RPMI7951 (cell line): Measurements from ENCODE around the gene ANK2. TPM values are rescaled to one million over a fixed set of nuclear protein-coding genes. Genes with fewer than 3 reads are reported as not detected.
A peak's percentile ranks its signal among the peaks of the same experiment; 100 is the strongest.
"Not testable (repeated sequence)": the region's sequence is repeated elsewhere in the genome, so short reads cannot be mapped to it uniquely, and the experiment has no call there.

Experiments used
- DNase-seq: peaks from one replicate; pipeline ENCODE4 v3.0.0-alpha.2; 2012; ENCODE audit warnings: low read depth
- total RNA-seq: library from RNA; depleted of rRNA; stranded (reverse); fragments of >200 nt; shearing (Covaris generic); gene quantifications from 2 replicates; pipeline ENCODE4 v1.2.3, GENCODE V29; 2014

Gene ANK2
- total RNA-seq, 1 experiment from 2014 or later, result 10.5 TPM

GRCh38 chr4:113147498-113148111 is 98.2 kb downstream of the ANK2 start:
- no peak for DNase-seq

GRCh38 chr4:113148925-113149324 is 99.5 kb downstream of the ANK2 start:
- DNase-seq, result no peak

- no peak for DNase-seq
Observed at GRCh38 chr4:113153529-113154101, 104.2 kb downstream of the ANK2 start.

DNA sequence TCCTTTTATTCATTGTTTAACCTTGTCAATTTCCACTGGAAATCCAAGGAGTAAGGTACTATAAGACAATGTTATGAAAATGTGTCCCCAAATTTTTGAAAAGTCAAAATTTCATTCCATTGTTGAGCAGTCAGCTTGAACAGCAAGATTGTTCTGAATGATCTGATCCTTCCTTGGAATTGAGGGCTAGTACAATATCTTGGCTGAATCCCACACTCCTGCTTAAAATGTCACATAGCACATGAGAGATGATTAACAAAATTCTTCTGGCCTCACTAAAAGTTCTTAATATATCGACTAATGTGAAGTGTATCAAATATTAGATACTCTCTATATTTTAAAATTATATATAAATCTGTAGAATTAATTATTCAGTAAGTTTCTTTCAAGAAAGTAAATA is 104.8 kb downstream of the ANK2 start:
- DNase-seq, result no peak

DNA sequence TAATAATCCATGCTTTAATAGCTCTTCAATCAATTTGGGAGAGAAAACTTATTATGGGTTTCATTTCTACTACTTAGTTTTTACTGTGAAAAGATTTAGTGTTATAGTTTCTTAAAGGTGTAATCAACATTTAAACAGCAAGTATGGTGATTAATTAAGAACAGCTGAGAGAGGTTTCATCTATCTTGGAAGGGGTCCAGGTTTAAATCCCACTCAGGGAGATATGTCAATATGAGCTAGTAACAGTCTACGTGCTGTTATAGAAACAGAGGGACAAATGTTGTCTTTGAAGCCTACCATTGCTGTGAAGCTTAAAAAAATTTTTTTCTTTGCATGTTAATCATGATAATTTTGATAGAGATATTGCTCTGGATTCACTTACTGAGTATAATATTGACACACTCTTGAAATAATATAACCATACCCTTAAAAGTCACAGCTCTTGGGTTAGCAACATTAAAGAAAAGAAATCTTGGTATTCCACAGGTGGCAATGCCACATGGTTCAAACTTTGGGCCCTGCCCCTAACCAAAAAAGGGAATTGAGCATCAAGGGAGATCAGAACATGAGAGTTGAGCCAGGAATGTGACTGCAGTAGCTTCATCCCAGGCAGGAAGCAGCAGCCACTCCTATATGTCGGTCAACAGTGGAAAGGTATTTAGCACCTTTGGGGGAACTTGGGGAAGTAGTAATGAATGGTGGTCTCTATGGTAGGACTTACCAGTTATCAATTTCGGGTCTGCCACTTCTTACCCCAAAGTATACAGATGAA is 107.8 kb downstream of the ANK2 start:
- DNase-seq, result no peak

DNA sequence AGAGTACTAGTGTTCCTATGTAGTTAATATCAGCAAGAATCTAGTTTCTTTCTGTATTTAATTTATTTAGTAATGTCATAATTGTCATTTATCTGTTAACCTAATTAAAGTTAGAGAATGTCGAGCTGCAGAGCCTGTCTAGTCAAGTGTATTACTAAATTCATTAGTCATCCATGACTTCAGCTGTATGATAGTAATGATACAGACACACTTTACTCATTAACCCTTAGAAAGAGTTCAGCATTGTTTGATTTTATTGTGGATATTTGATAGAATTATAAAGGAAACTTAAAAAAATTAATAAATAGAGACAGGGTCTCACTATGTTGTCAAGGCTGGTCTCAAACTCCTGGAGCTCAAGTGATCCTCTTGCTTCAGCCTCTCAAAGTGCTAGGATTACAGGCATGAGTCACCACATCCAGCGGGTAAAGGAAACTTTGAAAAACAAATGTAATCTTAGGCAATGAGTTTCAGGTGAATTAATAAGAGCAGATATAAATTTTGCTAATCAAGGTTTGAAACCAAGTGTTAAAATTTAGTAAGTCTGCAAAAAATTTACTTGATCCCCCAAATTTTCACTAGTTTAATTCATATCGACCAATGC is 110.6 kb downstream of the ANK2 start:
- DNase-seq, result no peak

GRCh38 chr4:113160548-113160947 is 111.1 kb downstream of the ANK2 start:
- no peak for DNase-seq

- DNase-seq, result no peak
Observed at GRCh38 chr4:113162089-113162488, 112.6 kb downstream of the ANK2 start.

- no peak for DNase-seq
Observed at GRCh38 chr4:113169368-113169767, 119.9 kb downstream of the ANK2 start.

DNA sequence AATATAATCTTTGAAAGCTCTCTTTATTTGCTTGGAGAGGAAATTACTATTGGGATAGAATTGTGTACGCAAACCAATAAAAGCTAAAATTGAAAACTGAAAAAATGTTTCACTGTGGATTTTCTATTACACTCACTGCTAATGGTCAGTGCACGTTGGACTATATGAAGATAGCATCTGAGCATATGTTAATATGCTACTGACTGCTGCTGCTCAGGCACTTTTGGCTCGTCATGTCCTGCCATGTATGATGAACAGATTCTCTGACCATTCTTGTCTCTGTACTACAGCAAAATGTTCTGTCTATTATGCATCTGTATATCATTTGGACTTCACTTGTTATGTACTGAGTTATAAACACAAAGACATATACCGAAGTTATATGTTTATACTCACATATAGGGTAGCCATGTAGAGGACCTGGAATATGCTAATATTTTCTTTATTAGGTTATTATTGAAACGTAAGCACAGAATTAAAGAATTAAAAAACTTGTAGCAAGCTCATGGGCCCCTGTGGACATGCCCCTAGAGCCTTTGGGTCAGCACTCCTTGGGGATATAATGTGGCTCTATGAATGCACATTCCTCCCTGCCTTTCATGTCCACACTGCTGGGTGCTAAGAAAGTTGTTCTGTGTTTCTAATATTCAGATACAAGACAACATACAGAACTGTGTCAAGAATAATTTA is 120.8 kb downstream of the ANK2 start:
- DNase-seq, result no peak

DNA sequence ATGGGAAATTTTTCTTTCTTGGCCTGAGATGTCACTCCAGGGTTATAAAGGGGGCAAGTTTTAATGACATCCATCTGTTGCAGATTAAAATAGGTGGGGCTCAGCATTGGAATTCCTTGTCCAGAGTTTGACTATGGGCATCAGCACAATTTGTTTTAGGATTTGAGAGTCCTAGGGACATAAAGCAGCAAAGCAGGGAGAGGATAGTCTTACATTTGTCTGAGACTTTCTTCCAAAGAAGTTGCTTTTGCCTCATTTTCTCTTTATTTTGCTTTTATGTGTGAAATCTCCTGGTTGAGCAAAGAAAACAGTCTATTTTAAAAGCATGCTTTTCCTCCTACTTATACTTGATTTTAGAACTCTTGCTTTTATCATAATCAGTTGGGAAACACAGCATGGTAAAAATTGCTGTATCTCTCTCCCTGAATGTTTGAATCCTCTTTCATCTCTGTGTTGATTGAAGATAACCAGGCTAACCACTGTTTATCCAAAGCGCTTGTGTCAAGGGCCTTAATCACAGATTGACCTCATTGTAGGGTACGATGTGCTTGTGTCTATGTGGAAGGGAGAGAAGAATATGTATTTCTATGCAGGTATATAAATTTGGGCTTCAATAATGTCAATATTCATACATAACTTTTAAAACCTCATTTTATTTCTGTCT is 121.5 kb downstream of the ANK2 start:
- DNase-seq, result no peak

DNA sequence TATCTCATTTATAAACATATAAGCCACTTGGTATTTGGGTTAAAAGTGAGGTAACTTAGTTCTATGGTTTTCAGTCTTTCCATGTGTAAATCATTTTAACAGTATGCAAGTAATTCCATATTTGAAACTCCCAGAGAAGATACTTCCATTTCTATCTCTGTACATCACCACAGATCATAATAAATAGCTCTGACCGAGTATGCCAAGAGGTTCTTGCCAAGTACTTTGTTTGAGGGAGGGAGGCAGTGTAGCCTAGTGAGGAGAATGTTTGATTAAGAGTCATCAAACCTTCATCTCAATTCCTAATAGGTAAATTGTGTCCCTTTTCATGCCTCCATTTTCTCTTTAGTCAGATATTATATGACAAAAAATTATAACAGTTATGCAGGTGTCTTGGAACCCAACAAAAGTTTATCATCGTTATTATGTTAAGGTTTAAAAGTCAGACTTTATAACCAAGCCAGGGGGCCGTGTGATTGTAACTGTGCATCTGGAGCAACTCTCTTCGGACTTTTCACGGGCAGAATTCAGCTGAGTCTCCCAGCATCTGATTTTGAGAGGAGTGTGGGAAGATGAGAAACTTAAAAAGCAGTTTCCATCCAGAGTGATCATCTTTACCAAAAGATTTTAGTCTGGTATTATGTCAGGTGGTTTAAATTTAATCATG is 123.8 kb downstream of the ANK2 start:
- no peak for DNase-seq

DNA sequence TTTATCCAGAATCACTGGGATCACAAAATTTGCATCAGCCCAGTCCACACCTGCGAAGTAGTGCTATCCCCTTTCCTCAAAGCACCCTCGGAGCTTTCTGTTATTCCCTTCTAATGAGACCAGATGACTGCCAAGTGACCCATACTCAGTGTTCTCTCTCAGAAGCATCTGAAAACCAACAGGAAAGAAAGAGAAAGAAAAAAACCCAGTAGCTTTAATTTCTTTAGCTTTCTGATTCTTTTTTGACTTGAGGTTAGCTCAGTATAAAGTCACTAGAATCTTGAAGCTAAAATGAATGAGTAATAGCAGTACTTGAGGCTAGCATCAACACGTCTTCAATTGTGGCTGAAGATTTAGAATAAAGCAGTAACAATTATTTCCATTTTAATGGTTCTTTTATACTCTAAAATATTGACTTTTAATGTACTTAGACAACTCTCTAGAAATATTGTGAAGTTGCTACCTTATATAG is 124.4 kb downstream of the ANK2 start:
- DNase-seq, result no peak

DNA sequence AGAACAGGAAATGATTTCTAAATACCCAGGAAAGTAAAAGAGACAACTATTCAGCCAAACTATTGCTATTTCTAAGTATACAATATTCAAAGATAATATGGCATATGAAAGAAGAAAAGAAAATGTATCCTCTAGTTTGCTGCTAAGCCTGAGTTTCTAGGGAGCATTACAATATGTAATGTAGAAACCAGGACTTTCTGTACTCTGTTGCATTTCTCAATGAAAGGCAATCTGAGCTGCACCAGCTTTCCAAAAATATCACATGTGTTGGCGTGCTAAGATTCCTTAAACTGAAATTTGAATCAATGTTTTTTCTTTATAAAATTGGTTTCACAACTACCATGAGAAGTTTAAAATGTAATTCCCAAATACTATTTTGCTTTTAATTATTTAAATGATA is 129.6 kb downstream of the ANK2 start:
- DNase-seq, result no peak

- DNase-seq, result peak; percentile 3
Observed at GRCh38 chr4:113179996-113180395, 130.5 kb downstream of the ANK2 start.

GRCh38 chr4:113181289-113182007 is 132.0 kb downstream of the ANK2 start:
- no peak for DNase-seq

DNA sequence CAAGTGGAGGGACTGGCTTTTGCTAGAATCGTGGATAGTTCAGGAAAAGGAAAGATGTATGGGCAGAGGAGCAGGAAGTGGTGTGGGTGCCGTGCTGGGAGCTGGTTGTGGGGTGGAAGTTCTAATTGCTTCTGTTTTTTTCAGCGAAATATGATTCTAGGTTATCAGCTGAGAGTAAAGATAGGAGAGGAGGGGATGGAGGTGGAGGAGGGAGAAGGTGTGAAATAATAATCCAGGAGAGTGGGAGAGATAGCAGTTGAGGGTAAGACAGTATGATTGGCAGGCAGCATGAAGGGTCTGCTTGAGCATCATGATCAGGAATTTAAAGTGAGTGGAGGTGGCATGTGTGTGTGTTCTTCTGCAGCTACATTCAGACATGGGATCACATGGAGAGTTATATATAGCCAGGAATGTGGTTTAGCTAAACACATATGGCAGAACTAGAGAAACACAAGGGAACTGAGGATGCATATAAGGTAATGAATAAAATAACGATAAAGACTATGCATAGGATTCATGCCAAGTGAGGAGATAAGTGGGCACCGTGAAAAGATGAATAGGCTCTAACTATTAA is 133.7 kb downstream of the ANK2 start:
- DNase-seq, result no peak

GRCh38 chr4:113186220-113186619 is 136.8 kb downstream of the ANK2 start:
- not testable (repeated sequence) for DNase-seq

DNA sequence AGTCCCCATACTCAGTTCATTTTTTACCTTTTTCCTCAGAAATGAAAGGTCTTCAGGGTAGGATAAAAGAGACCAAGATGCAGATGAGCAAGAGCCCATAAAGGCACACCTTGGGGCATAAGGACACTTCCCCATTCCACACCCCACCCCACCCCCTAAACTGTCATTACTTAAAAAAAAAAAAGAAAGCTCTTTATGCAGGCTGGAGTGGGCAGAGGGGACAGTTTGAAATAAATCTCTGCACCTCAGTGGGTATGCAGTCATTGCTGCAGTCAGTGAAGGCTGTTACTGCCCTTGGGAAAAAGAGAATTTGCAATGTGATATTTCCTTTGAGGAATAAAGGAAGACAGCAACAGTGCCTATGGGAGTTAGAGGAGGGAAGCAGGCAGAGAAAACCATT is 137.5 kb downstream of the ANK2 start:
- DNase-seq, result no peak

- DNase-seq, result no peak
Observed at GRCh38 chr4:113187358-113187757, 137.9 kb downstream of the ANK2 start.
